MM.1S (cell line): ENCODE measurements around the gene MORC3.

Experiments
- DNase-seq: peaks from one replicate; pipeline ENCODE4 v3.0.0-alpha.2; 2015
- H2AFZ ChIP-seq: fragments of 300-600 bp; sonication (generic); 2 replicates; pipeline ENCODE4 v1.6.0; 2016; ENCODE audit warnings: antibody characterized with exemption, low read length
- H3F3A ChIP-seq: fragments of 300-600 bp; sonication (generic); 2 replicates; pipeline ENCODE4 v1.6.1; 2016; ENCODE audit warnings: mild to moderate bottlenecking, antibody characterized with exemption, low read length, moderate library complexity, mixed read lengths; ENCODE audit not compliant: insufficient read depth
- H3K27ac ChIP-seq: fragments of 300-600 bp; sonication (generic); 2 replicates; pipeline ENCODE4 v1.5.1; 2016; ENCODE audit warnings: mild to moderate bottlenecking, low read length
- H3K27me3 ChIP-seq: fragments of 300-600 bp; sonication (generic); replicated peaks from 2 replicates; pipeline ENCODE4 v1.6.0; 2016; ENCODE audit warnings: low read length; ENCODE audit not compliant: insufficient read depth
- H3K36me3 ChIP-seq: fragments of 300-600 bp; sonication (generic); replicated peaks from 2 replicates; pipeline ENCODE4 v1.6.1; 2016; ENCODE audit warnings: mild to moderate bottlenecking, low read length, mixed read lengths; ENCODE audit not compliant: insufficient read depth
- H3K4me1 ChIP-seq: fragments of 300-600 bp; sonication (generic); 2 replicates; pipeline ENCODE4 v1.6.1; 2016; ENCODE audit warnings: low read length, mixed read lengths
- H3K4me2 ChIP-seq: fragments of 300-600 bp; sonication (generic); 2 replicates; pipeline ENCODE4 v1.6.0; 2016; ENCODE audit warnings: low read depth, low read length
- H3K4me3 ChIP-seq: fragments of 300-600 bp; sonication (generic); 2 replicates; pipeline ENCODE4 v1.5.1; 2016; ENCODE audit warnings: low read length, mixed read lengths
- H3K79me2 ChIP-seq: fragments of 300-600 bp; sonication (generic); 2 replicates; pipeline ENCODE4 v1.6.1; 2016; ENCODE audit warnings: mixed run types, low read length, mixed read lengths
- H3K9ac ChIP-seq: fragments of 300-600 bp; sonication (generic); 2 replicates; pipeline ENCODE4 v1.6.1; 2016; ENCODE audit warnings: low read length, mixed read lengths
- H3K9me2 ChIP-seq: fragments of 300-600 bp; sonication (generic); replicated peaks from 2 replicates; pipeline ENCODE4 v1.6.1; 2016; ENCODE audit warnings: mild to moderate bottlenecking, low read length, mixed read lengths; ENCODE audit not compliant: insufficient read depth
- H3K9me3 ChIP-seq: fragments of 300-600 bp; sonication (generic); replicated peaks from 2 replicates; pipeline ENCODE4 v1.6.1; 2016; ENCODE audit warnings: mild to moderate bottlenecking, low read length, mixed read lengths; ENCODE audit not compliant: insufficient read depth
- H4K20me1 ChIP-seq: fragments of 300-600 bp; sonication (generic); 2 replicates; pipeline ENCODE4 v1.6.1; 2016; ENCODE audit warnings: mild to moderate bottlenecking, low read length, moderate library complexity, mixed read lengths; ENCODE audit not compliant: insufficient read depth
- CTCF ChIP-seq: fragments of 300-600 bp; sonication (generic); IDR thresholded peaks from 2 replicates; pipeline ENCODE4 v1.5.1; 2016; ENCODE audit warnings: antibody characterized with exemption, low read length, mixed read lengths
- EZH2 ChIP-seq: fragments of 300-600 bp; sonication (generic); optimal IDR thresholded peaks from 2 replicates; pipeline ENCODE3; 2017; ENCODE audit warnings: low read depth, mild to moderate bottlenecking, antibody characterized with exemption, low read length, mixed read lengths
- EZH2phosphoT487 ChIP-seq: fragments of 300-600 bp; sonication (generic); IDR thresholded peaks from 2 replicates; pipeline ENCODE4 v1.6.1; 2018; ENCODE audit warnings: antibody characterized with exemption, low read length

Gene MORC3

GRCh38 chr21:36424592-36424991 lies 104.6 kb downstream of the MORC3 start:
- H3K9me2 ChIP-seq: no peaks in the 10 kb centered on the region
- DNase-seq: no peak
- H3K4me1 ChIP-seq: no peaks in the 10 kb centered on the region
- H4K20me1 ChIP-seq: no peaks in the 10 kb centered on the region
- no peak overlapping the region for H3K9ac ChIP-seq
- H2AFZ ChIP-seq: no peak overlapping the region
- H3K4me2 ChIP-seq: no peak overlapping the region
- H3F3A ChIP-seq: no peaks in the 10 kb centered on the region
- H3K36me3 ChIP-seq: no peaks in the 10 kb centered on the region
- H3K9me3 ChIP-seq: no peaks in the 10 kb centered on the region
- H3K27ac ChIP-seq: no peak overlapping the region
- TF ChIP-seq CTCF: no peak
- TF ChIP-seq EZH2: no peak
- no peak for TF ChIP-seq EZH2phosphoT487
- H3K79me2 ChIP-seq: no peaks in the 10 kb centered on the region
- H3K27me3 ChIP-seq: no peaks in the 10 kb centered on the region
- no peak overlapping the region for H3K4me3 ChIP-seq

GRCh38 chr21:36425286-36425685 lies 105.3 kb downstream of the MORC3 start:
- no peak overlapping the region for H3K27ac ChIP-seq
- H3K27me3 ChIP-seq: no peaks in the 10 kb centered on the region
- TF ChIP-seq EZH2 (no peak), EZH2phosphoT487 (no peak), CTCF (no peak)
- H4K20me1 ChIP-seq: no peaks in the 10 kb centered on the region
- H3K4me1 ChIP-seq: no peaks in the 10 kb centered on the region
- no peak for DNase-seq
- no peaks in the 10 kb centered on the region for H3F3A ChIP-seq
- H2AFZ ChIP-seq: no peak overlapping the region
- no peaks in the 10 kb centered on the region for H3K36me3 ChIP-seq
- no peaks in the 10 kb centered on the region for H3K9me3 ChIP-seq
- no peaks in the 10 kb centered on the region for H3K79me2 ChIP-seq
- no peak overlapping the region for H3K4me2 ChIP-seq
- no peaks in the 10 kb centered on the region for H3K9me2 ChIP-seq
- no peak overlapping the region for H3K9ac ChIP-seq
- H3K4me3 ChIP-seq: no peak overlapping the region
